ENCODE results near the gene CHIT1. TPM values are rescaled to one million over a fixed set of nuclear protein-coding genes. Genes with fewer than 3 reads are reported as not detected.

The CHIT1 gene
- polyA plus RNA-seq, 1 of the 3 experiments (the other 2 are of a cell fraction): not detected

- no peaks in the 10 kb centered on the region for H3K9me3 ChIP-seq
- H3K4me2 ChIP-seq: no peak overlapping the region
- H3K27ac ChIP-seq (ENCODE audit: low read depth in 2 of 2, low read length in 1 of 2): no peak overlapping the region
- H2AFZ ChIP-seq (ENCODE audit: low read depth): no peak overlapping the region
- ChIA-PET CTCF (interaction anchor here (0.9 to 2.8 kb wide), 3 partner anchors 84 to 162 kb away, joined by 3 to 13 read pairs (median 8); no protein-coding TSS in a partner anchor), POLR2A (no interaction called here)
- H3K79me2 ChIP-seq (ENCODE audit: insufficient read depth): no peaks in the 10 kb centered on the region
- H3K9me2 ChIP-seq: no peaks in the 10 kb centered on the region
- H3F3A ChIP-seq (replicated peaks; ENCODE audit: insufficient read depth): no peaks in the 10 kb centered on the region
- DNase-seq: no peak
- H3K4me3 ChIP-seq (ENCODE audit: low read depth in 2 of 2, low read length in 1 of 2): no peak overlapping the region
- H3K36me3 ChIP-seq (replicated peaks in 1 of 2; ENCODE audit: control insufficient read depth in 1 of 2, insufficient read depth in 2 of 2, low read length in 1 of 2): no peaks in the 10 kb centered on the region
- H3K9ac ChIP-seq: no peak overlapping the region
- no peaks in the 10 kb centered on the region for H4K20me1 ChIP-seq (ENCODE audit: insufficient read depth)
- 78% methylated on average over 9 of the region's 10 CpGs for WGBS (ENCODE audit: low lambda C conversion rate)
- peaks cover 9% of the 10 kb centered on the region; the same call in 1 of the 2 replicates for H3K27me3 ChIP-seq (ENCODE audit: insufficient read depth)
- TF ChIP-seq IRF3 (IDR thresholded peaks at IDR 0.05; ENCODE audit: low read depth, low read length) (no peak), TCF12 (IDR thresholded peaks at IDR 0.05) (no peak), TAF1 (IDR thresholded peaks at IDR 0.05; ENCODE audit: borderline replicate concordance, low read depth, low read length) (no peak), FOXM1 (IDR thresholded peaks at IDR 0.05; ENCODE audit: low read depth) (no peak), SIN3A (IDR thresholded peaks at IDR 0.05; ENCODE audit: borderline replicate concordance, low read depth, low read length) (no peak), POLR2AphosphoS5 (IDR thresholded peaks at IDR 0.05; ENCODE audit: low read depth, low read length) (no peak), CHD2 (IDR thresholded peaks at IDR 0.05; ENCODE audit: low read length, partially characterized antibody) (no peak)
- TF ChIP-seq, protein P1, sequence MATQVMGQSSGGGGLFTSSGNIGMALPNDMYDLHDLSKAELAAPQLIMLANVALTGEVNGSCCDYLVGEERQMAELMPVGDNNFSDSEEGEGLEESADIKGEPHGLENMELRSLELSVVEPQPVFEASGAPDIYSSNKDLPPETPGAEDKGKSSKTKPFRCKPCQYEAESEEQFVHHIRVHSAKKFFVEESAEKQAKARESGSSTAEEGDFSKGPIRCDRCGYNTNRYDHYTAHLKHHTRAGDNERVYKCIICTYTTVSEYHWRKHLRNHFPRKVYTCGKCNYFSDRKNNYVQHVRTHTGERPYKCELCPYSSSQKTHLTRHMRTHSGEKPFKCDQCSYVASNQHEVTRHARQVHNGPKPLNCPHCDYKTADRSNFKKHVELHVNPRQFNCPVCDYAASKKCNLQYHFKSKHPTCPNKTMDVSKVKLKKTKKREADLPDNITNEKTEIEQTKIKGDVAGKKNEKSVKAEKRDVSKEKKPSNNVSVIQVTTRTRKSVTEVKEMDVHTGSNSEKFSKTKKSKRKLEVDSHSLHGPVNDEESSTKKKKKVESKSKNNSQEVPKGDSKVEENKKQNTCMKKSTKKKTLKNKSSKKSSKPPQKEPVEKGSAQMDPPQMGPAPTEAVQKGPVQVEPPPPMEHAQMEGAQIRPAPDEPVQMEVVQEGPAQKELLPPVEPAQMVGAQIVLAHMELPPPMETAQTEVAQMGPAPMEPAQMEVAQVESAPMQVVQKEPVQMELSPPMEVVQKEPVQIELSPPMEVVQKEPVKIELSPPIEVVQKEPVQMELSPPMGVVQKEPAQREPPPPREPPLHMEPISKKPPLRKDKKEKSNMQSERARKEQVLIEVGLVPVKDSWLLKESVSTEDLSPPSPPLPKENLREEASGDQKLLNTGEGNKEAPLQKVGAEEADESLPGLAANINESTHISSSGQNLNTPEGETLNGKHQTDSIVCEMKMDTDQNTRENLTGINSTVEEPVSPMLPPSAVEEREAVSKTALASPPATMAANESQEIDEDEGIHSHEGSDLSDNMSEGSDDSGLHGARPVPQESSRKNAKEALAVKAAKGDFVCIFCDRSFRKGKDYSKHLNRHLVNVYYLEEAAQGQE (IDR thresholded peaks at IDR 0.05; ENCODE audit: low read depth, low read length): no peak
- no peaks in the 10 kb centered on the region; a peak in 1 of 4 replicates for H3K4me1 ChIP-seq (ENCODE audit: control insufficient read depth in 1 of 2, insufficient read depth in 2 of 2, low read depth in 1 of 2, low read length in 1 of 2)
Observed at GRCh38 chr1:203201516-203202205, 27.8 kb downstream of the CHIT1 start.

- Histone ChIP-seq H3K27ac (ENCODE audit: low read depth in 2 of 2, low read length in 1 of 2) (no peak overlapping the region), H3K9ac (no peak overlapping the region)
- TF ChIP-seq RAD21 (IDR thresholded peaks at IDR 0.05; ENCODE audit: low read length) (no peak), SMC3 (IDR thresholded peaks at IDR 0.05; ENCODE audit: low read depth, low read length) (no peak), MEF2A (IDR thresholded peaks at IDR 0.05; ENCODE audit: borderline replicate concordance, low read depth) (no peak), ZBTB33 (IDR thresholded peaks at IDR 0.05; ENCODE audit: borderline replicate concordance, low read depth) (no peak), NRF1 (IDR thresholded peaks at IDR 0.05; ENCODE audit: low read depth, low read length) (no peak), ELF1 (IDR thresholded peaks at IDR 0.05) (no peak), RFX5 (IDR thresholded peaks at IDR 0.05; ENCODE audit: low read length) (no peak), TCF12 (IDR thresholded peaks at IDR 0.05) (no peak), RXRA (IDR thresholded peaks at IDR 0.05; ENCODE audit: borderline replicate concordance, low read depth) (no peak), FOXJ3 (CRISPR knock-in tag; IDR thresholded peaks at IDR 0.05) (no peak)
- TF ChIP-seq, protein P1 (IDR thresholded peaks at IDR 0.05; ENCODE audit: low read depth, low read length): no peak
Observed at GRCh38 chr1:203200916-203201315, 28.6 kb downstream of the CHIT1 start.

More at GRCh38 chr1:203200916-203201315, 28.6 kb downstream of the CHIT1 start:
- no peak for DNase-seq
- Histone ChIP-seq H3K36me3 (replicated peaks in 1 of 2; ENCODE audit: control insufficient read depth in 1 of 2, insufficient read depth in 2 of 2, low read length in 1 of 2) (no peaks in the 10 kb centered on the region), H3F3A (replicated peaks; ENCODE audit: insufficient read depth) (no peaks in the 10 kb centered on the region), H3K79me2 (ENCODE audit: insufficient read depth) (no peaks in the 10 kb centered on the region), H4K20me1 (ENCODE audit: insufficient read depth) (no peaks in the 10 kb centered on the region), H3K27me3 (ENCODE audit: insufficient read depth) (peaks cover 9% of the 10 kb centered on the region; the same call in 1 of the 2 replicates), H3K4me3 (ENCODE audit: low read depth in 2 of 2, low read length in 1 of 2) (no peak overlapping the region), H2AFZ (ENCODE audit: low read depth) (no peak overlapping the region), H3K4me1 (ENCODE audit: control insufficient read depth in 1 of 2, insufficient read depth in 2 of 2, low read depth in 1 of 2, low read length in 1 of 2) (no peaks in the 10 kb centered on the region), H3K9me3 (no peaks in the 10 kb centered on the region), H3K4me2 (no peak overlapping the region), H3K9me2 (no peaks in the 10 kb centered on the region)
- ChIA-PET CTCF (interaction anchor here (0.8 to 2.8 kb wide), 6 partner anchors 13 to 162 kb away, joined by 3 to 17 read pairs (median 6); no protein-coding TSS in a partner anchor), POLR2A (no interaction called here)
- 9% methylated on average over 1 of the region's 1 CpG for WGBS (ENCODE audit: low lambda C conversion rate)
